ENCODE data around the gene SIDT2.

- no peak for TF ChIP-seq EZH2 (IDR thresholded peaks at IDR 0.05; ENCODE audit: borderline replicate concordance, insufficient read depth, low read length, poor library complexity, severe bottlenecking)
- no peak for TF ChIP-seq MXI1 (conservative IDR thresholded peaks at IDR 0.05; ENCODE audit: poor library complexity, severe bottlenecking)
- no peak for TF ChIP-seq POLR2AphosphoS5 (IDR thresholded peaks at IDR 0.05)
- no peak for TF ChIP-seq CTCF (IDR thresholded peaks at IDR 0.05; ENCODE audit: poor library complexity, severe bottlenecking)
- TF ChIP-seq REST (IDR thresholded peaks at IDR 0.05; ENCODE audit: borderline replicate concordance) = no peak
These were observed 13.9 kb downstream of the SIDT2 start for GRCh38 chr11:117192401-117192875.

Measured in neural cell (in vitro differentiated cells).